Left lung (tissue), 14 donors: ENCODE measurements around the gene APBB3. TPM values are rescaled to one million over a fixed set of nuclear protein-coding genes. Genes with fewer than 3 reads are reported as not detected.
A peak's percentile ranks its signal among the peaks of the same experiment; 100 is the strongest.

Source experiments
- ATAC-seq: fragments of 200-7000 bp; cut with Tn5 transposase; one replicate; pipeline ENCODE4 v1.9.1; 2020; ENCODE audit warnings: moderate library complexity
- DNase-seq, 4 donors: peaks; one replicate each; pipeline ENCODE4 v3.0.0-alpha.2; 2013 to 2020
- H3K27ac ChIP-seq, 2 donors: fragments of 200-600 bp; sonication (generic) in 1 of 2; one replicate each; pipeline versions ENCODE4 v1.5.0 to v1.8.0; 2020 to 2021
- H3K27me3 ChIP-seq, 2 donors: fragments of 200-600 bp; sonication (generic) in 1 of 2; one replicate each; pipeline versions ENCODE4 v1.5.0 to v1.8.0; 2020 to 2021
- H3K36me3 ChIP-seq, 2 donors: fragments of 200-600 bp; sonication (generic) in 1 of 2; one replicate each; pipeline versions ENCODE4 v1.5.0 to v1.8.0; 2020 to 2021
- H3K4me1 ChIP-seq, 2 donors: fragments of 200-600 bp; one replicate each; pipeline ENCODE4 v1.8.0; 2021
- H3K4me3 ChIP-seq, 2 donors: fragments of 200-600 bp; sonication (generic) in 1 of 2; one replicate each; pipeline versions ENCODE4 v1.5.0 to v1.8.0; 2020 to 2021; ENCODE audit warnings: mild to moderate bottlenecking in 1 of 2
- H3K9me3 ChIP-seq, 2 donors: fragments of 200-600 bp; sonication (generic) in 1 of 2; one replicate each; pipeline versions ENCODE4 v1.5.0 to v1.8.0; 2020 to 2021
- intact Hi-C, 2 donors: fragments of 100-400 bp; cut with DNase I; formaldehyde crosslinking; loops; one replicate each; pipeline versions ENCODE4 v1.11.2 to v1.14.2; 2022
- long read RNA-seq, 12 donors: library from polyadenylated mRNA in 2 of 12; unstranded in 2 of 12; transcript quantifications; one replicate each; pipeline ENCODE4 v2.0.0 and lab custom pipeline, GENCODE V29; 2019 to 2026
- polyA plus RNA-seq, 6 donors: library from polyadenylated mRNA; unstranded; fragments of 120-200 nt; gene quantifications; one replicate each; pipeline ENCODE4 v1.2.1, GENCODE V29; 2013; ENCODE audit not compliant: insufficient read length in 6 of 6
- total RNA-seq, 2 donors: library from RNA; stranded (reverse); fragmentation: NEBNext Ultra II Directional; extraction: Animal tissue kit (Norgen Biotek cat#: 25700); gene quantifications; one replicate each; pipeline ENCODE4 v1.2.1, GENCODE V29; 2021
- TF ChIP-seq, protein P1 (sequence below), 2 donors: fragments of 200-600 bp; sonication (generic) in 1 of 2; IDR thresholded peaks; one replicate each; pipeline versions ENCODE4 v1.5.0 to v1.8.0; 2021; ENCODE audit warnings: antibody characterized with exemption in 2 of 2
- donor health status: DM: no; HTN: yes; CAD: no.
- donor health status: DM: no; HTN: no; CAD: no.

APBB3 gene, protein sequence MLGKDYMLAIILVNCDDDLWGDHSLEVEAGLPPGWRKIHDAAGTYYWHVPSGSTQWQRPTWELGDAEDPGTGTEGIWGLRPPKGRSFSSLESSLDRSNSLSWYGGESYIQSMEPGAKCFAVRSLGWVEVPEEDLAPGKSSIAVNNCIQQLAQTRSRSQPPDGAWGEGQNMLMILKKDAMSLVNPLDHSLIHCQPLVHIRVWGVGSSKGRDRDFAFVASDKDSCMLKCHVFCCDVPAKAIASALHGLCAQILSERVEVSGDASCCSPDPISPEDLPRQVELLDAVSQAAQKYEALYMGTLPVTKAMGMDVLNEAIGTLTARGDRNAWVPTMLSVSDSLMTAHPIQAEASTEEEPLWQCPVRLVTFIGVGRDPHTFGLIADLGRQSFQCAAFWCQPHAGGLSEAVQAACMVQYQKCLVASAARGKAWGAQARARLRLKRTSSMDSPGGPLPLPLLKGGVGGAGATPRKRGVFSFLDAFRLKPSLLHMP
- total RNA-seq (10 to 100 TPM; 19.6 to 23.2 TPM), polyA plus RNA-seq (10 to 100 TPM; 39.6 to 60.1 (median 50.6) TPM)
- long read RNA-seq, donor 1, transcript APBB3-208 (2 exons, 875 nt): major isoform, 8 of 31 reads
- long read RNA-seq, donor 1, transcript APBB3-220 (6 exons, 723 nt): major isoform, 8 of 31 reads
- long read RNA-seq, donor 1, partial matches to known transcripts: 10 of 31 reads
- long read RNA-seq, donor 1, other reads (novel, unspliced or antisense): 0 of 31 reads
- long read RNA-seq, donor 2, transcript APBB3-208 (2 exons, 875 nt): major isoform, 5 of 23 reads
- long read RNA-seq, donor 2, partial matches to known transcripts: 12 of 23 reads
- long read RNA-seq, donor 2, other reads (novel, unspliced or antisense): 0 of 23 reads
- long read RNA-seq, donor 3, partial matches to known transcripts: 0 of 8 reads
- long read RNA-seq, donor 3, other reads (novel, unspliced or antisense): 0 of 8 reads
- long read RNA-seq, donor 4, partial matches to known transcripts: 0 of 3 reads
- long read RNA-seq, donor 4, other reads (novel, unspliced or antisense): 0 of 3 reads
- long read RNA-seq, donor 5, transcript APBB3-207 (3 exons, 690 nt): major isoform, 6 of 23 reads
- long read RNA-seq, donor 5, transcript APBB3-220 (6 exons, 723 nt): minor isoform, 5 of 23 reads
- long read RNA-seq, donor 5, partial matches to known transcripts: 7 of 23 reads
- long read RNA-seq, donor 5, other reads (novel, unspliced or antisense): 0 of 23 reads
- long read RNA-seq, donor 6, partial matches to known transcripts: 18 of 27 reads
- long read RNA-seq, donor 6, other reads (novel, unspliced or antisense): 0 of 27 reads
- long read RNA-seq, donor 7, partial matches to known transcripts: 0 of 12 reads
- long read RNA-seq, donor 7, other reads (novel, unspliced or antisense): 0 of 12 reads
- long read RNA-seq, donor 8, partial matches to known transcripts: 16 of 30 reads
- long read RNA-seq, donor 8, other reads (novel, unspliced or antisense): 0 of 30 reads
- long read RNA-seq, donor 9: 0 reads
- long read RNA-seq, donor 10, partial matches to known transcripts: 1 of 6 reads
- long read RNA-seq, donor 10, other reads (novel, unspliced or antisense): 2 of 6 reads
- long read RNA-seq, donor 11, transcript APBB3-208 (2 exons, 875 nt): major isoform, 5 of 9 reads
- long read RNA-seq, donor 11, partial matches to known transcripts: 0 of 9 reads
- long read RNA-seq, donor 11, other reads (novel, unspliced or antisense): 0 of 9 reads
- long read RNA-seq, donor 12, transcript APBB3-220 (6 exons, 723 nt): major isoform, 7 of 25 reads
- long read RNA-seq, donor 12, partial matches to known transcripts: 9 of 25 reads
- long read RNA-seq, donor 12, other reads (novel, unspliced or antisense): 0 of 25 reads

DNA sequence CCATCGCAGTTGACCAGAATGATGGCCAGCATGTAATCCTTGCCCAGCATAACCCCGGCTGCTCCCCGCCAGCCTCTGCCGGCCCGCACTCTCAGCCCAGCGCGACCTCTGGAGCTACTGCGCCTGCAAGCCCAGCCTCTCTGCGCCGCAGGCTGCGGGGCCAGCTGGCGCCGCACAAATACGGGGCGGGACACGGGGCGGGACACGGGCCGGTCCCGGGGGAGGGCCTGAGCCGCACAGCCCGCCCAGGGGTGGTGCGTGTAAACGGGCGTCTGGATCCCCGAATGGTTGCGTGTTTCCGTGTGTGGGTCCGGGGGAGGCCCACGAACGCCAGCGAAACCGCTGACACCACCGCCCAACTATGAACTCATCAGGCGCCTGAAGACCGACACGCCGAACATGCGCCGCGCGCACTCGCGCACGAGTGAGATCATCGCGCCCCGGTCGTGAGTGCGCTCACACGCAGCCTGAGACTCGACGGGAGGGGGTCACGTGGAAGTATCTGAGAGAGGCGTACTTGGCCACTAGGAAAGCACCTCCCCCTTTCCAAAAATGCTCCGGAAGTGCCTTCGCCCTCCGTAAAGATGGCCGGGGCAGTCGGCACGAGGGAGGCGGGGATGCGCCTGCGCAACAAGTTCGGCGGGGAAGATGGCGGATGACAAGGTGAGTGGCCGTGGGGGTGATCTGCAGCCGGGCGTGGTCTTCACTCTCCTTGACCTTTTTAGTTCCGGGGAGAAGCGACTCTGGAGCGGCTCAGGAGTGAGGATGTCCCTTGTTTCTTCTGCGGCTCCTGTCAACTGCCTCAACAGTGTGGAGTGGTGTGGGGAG is at the start of gene APBB3, which contains the start of gene SLC35A4:
Gene APBB3, minus strand, starts transcription at position 403 of the 828 bp plus-strand sequence. Its CDS starts 353 bp downstream, at position 50.
Gene SLC35A4, plus strand, starts transcription at position 633 of the 828 bp plus-strand sequence. CDS start 2,342 bp downstream, outside the sequence.
- H3K36me3 ChIP-seq: peaks cover 0 to 32% of the 10 kb centered on the region in 2 donors
- DNase-seq: peak; percentile 97 to 98 (median 98)
- H3K27me3 ChIP-seq: no peaks in the 10 kb centered on the region
- no peaks in the 10 kb centered on the region for H3K9me3 ChIP-seq
- peaks cover 21 to 65% of the 10 kb centered on the region in 2 donors for H3K4me1 ChIP-seq
- TF ChIP-seq, protein P1, sequence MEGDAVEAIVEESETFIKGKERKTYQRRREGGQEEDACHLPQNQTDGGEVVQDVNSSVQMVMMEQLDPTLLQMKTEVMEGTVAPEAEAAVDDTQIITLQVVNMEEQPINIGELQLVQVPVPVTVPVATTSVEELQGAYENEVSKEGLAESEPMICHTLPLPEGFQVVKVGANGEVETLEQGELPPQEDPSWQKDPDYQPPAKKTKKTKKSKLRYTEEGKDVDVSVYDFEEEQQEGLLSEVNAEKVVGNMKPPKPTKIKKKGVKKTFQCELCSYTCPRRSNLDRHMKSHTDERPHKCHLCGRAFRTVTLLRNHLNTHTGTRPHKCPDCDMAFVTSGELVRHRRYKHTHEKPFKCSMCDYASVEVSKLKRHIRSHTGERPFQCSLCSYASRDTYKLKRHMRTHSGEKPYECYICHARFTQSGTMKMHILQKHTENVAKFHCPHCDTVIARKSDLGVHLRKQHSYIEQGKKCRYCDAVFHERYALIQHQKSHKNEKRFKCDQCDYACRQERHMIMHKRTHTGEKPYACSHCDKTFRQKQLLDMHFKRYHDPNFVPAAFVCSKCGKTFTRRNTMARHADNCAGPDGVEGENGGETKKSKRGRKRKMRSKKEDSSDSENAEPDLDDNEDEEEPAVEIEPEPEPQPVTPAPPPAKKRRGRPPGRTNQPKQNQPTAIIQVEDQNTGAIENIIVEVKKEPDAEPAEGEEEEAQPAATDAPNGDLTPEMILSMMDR (IDR thresholded peaks at IDR 0.05): no peak
- H3K4me3 ChIP-seq: peak within 1 kb of the TSS; percentile 66 to 77
- peak; percentile 92 for ATAC-seq
- intact Hi-C loops: no loop called here
- H3K27ac ChIP-seq: peak within 1 kb of the TSS; percentile 95 to 96

DNA sequence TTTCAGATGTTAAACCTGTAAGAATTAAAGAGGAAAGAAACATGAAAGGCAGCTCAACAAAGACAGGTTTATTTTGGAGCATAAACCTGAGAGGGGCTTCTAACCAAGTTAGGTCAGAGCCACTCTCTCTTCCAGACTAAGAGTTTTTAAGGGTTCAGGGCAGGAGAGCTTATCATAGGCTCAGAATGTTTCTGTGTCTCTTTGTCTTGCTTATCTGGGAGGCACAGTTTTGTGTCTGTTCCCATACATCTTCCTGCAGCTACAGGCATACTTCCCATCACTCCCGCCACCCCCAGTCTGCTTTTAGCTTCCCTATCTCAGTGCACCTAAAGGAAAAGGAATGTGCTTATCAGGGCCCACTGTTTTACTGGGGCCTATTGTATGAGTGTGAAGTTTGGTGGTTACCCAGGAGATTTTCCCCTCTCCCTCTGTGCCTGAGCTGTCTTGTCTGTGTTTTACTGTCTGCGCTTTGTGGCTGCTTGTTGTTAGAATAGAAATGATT is 46.7 kb upstream of the APBB3 start:
- Histone ChIP-seq H3K4me1 (peaks cover 4 to 69% of the 10 kb centered on the region in 2 donors), H3K27ac (peak overlapping the region; percentile 57 to 89), H3K9me3 (no peaks in the 10 kb centered on the region), H3K27me3 (no peaks in the 10 kb centered on the region), H3K36me3 (no peaks in the 10 kb centered on the region), H3K4me3 (no peak overlapping the region)
- DNase-seq (no peak), ATAC-seq (no peak)
- TF ChIP-seq, protein P1 (IDR thresholded peaks at IDR 0.05): no peak
- intact Hi-C loops: no loop called here

DNA sequence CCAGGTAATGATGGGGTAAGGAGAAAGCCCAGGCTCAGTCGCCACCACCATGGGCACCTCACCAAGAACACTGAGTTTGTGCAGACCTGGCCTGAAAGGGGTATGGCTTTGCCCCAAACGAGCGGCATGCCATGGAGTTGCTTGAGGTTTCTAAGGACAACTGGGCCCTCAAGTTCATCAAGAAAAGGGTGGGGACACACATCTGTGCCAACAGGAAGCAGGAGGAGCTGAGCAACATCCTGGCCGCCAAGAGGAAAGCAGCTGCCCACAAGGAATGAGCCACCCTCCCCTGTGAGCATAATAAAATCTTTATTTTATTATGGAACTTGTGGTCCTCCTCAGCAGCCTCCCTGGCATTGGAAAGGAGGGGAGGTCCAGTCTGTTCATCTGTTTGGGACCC is 44.7 kb upstream of the APBB3 start:
- TF ChIP-seq, protein P1 (IDR thresholded peaks at IDR 0.05): no peak
- DNase-seq (peak in 2 of 4 donors; percentile 59 to 68), ATAC-seq (peak; percentile 61)

More for the DNA sequence above, 44.7 kb upstream of the APBB3 start:
- intact Hi-C loops: no loop called here
- Histone ChIP-seq H3K27ac (peak overlapping the region; percentile 57 to 89), H3K27me3 (no peaks in the 10 kb centered on the region), H3K36me3 (no peaks in the 10 kb centered on the region), H3K4me3 (no peak overlapping the region), H3K4me1 (peaks cover 4 to 72% of the 10 kb centered on the region in 2 donors), H3K9me3 (no peaks in the 10 kb centered on the region)
